Measurements from ENCODE around the gene ABHD4.

- TF ChIP-seq POLR2A (IDR thresholded peaks at IDR 0.05; ENCODE audit: low read length) = no peak
- no peak for TF ChIP-seq CTCF (IDR thresholded peaks at IDR 0.05)
- no peak for TF ChIP-seq JUNB (IDR thresholded peaks at IDR 0.05)
- TF ChIP-seq SMC3 (IDR thresholded peaks at IDR 0.05) = no peak
- no peak for TF ChIP-seq CHD2 (IDR thresholded peaks at IDR 0.05; ENCODE audit: low read length, partially characterized antibody)
- TF ChIP-seq EHMT2 (IDR thresholded peaks at IDR 0.05; ENCODE audit: low read depth) = no peak
- TF ChIP-seq JUN (IDR thresholded peaks at IDR 0.05) = no peak
- TF ChIP-seq EP300 (IDR thresholded peaks at IDR 0.05) = no peak
- no peak for TF ChIP-seq CBX2 (IDR thresholded peaks at IDR 0.05; ENCODE audit: borderline replicate concordance, low read depth)
- TF ChIP-seq POLR2AphosphoS2 (conservative IDR thresholded peaks at IDR 0.05; ENCODE audit: low read length) = no peak
- TF ChIP-seq MAZ (IDR thresholded peaks at IDR 0.05; ENCODE audit: borderline replicate concordance, low read depth, low read length) = no peak
These were observed 37.3 kb upstream of the ABHD4 start for GRCh38 chr14:22560662-22561365.

Data from A549 (cell line).